ENCODE measurements around the gene PPFIA2. TPM values are rescaled to one million over a fixed set of nuclear protein-coding genes. Genes with fewer than 3 reads are reported as not detected.

PPFIA2 gene
- total RNA-seq, 1 experiment from 2014 or later, result not detected

DNA sequence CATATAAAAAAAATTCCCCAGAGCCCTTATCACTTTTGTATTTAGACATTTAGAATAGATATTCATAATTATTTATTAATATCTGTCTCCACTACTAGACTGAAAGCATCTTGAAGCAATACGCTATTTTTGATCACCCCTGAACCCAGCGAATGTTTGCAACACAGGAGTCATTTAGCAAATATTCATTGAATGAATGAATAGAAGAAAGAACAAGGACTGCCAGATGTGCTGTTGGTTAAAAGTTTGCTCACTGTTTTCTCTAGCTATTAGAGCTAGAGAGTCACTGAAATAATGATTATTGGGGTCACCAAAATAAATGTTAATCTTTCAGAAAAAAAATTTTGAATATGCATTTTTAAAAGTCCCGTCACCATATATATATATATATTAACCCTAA lies 506.9 kb downstream of the PPFIA2 start:
- POLR2A ChIA-PET, result no interaction called here
- no TSS peak for BruUV-seq (replicated peaks)
- Histone ChIP-seq H3K4me3 (ENCODE audit: low read depth in 2 of 2, low read length in 2 of 2) (no peak overlapping the region), H3K27me3 (ENCODE audit: control insufficient read depth, insufficient read depth, low read length) (no peaks in the 10 kb centered on the region), H3K36me3 (ENCODE audit: control insufficient read depth, insufficient read depth, low read length) (no peaks in the 10 kb centered on the region), H3K4me1 (ENCODE audit: control insufficient read depth, insufficient read depth, low read length) (no peaks in the 10 kb centered on the region), H3K27ac (ENCODE audit: low read length) (no peak overlapping the region), H3K9me3 (ENCODE audit: control insufficient read depth, insufficient read depth, low read depth, low read length) (no peaks in the 10 kb centered on the region)
- TF ChIP-seq, protein P1, sequence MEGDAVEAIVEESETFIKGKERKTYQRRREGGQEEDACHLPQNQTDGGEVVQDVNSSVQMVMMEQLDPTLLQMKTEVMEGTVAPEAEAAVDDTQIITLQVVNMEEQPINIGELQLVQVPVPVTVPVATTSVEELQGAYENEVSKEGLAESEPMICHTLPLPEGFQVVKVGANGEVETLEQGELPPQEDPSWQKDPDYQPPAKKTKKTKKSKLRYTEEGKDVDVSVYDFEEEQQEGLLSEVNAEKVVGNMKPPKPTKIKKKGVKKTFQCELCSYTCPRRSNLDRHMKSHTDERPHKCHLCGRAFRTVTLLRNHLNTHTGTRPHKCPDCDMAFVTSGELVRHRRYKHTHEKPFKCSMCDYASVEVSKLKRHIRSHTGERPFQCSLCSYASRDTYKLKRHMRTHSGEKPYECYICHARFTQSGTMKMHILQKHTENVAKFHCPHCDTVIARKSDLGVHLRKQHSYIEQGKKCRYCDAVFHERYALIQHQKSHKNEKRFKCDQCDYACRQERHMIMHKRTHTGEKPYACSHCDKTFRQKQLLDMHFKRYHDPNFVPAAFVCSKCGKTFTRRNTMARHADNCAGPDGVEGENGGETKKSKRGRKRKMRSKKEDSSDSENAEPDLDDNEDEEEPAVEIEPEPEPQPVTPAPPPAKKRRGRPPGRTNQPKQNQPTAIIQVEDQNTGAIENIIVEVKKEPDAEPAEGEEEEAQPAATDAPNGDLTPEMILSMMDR (IDR thresholded peaks at IDR 0.05), result no peak
- TF ChIP-seq SIN3A (IDR thresholded peaks at IDR 0.05; ENCODE audit: borderline replicate concordance, insufficient read depth, low read depth, low read length), result no peak
- TF ChIP-seq, protein P2, sequence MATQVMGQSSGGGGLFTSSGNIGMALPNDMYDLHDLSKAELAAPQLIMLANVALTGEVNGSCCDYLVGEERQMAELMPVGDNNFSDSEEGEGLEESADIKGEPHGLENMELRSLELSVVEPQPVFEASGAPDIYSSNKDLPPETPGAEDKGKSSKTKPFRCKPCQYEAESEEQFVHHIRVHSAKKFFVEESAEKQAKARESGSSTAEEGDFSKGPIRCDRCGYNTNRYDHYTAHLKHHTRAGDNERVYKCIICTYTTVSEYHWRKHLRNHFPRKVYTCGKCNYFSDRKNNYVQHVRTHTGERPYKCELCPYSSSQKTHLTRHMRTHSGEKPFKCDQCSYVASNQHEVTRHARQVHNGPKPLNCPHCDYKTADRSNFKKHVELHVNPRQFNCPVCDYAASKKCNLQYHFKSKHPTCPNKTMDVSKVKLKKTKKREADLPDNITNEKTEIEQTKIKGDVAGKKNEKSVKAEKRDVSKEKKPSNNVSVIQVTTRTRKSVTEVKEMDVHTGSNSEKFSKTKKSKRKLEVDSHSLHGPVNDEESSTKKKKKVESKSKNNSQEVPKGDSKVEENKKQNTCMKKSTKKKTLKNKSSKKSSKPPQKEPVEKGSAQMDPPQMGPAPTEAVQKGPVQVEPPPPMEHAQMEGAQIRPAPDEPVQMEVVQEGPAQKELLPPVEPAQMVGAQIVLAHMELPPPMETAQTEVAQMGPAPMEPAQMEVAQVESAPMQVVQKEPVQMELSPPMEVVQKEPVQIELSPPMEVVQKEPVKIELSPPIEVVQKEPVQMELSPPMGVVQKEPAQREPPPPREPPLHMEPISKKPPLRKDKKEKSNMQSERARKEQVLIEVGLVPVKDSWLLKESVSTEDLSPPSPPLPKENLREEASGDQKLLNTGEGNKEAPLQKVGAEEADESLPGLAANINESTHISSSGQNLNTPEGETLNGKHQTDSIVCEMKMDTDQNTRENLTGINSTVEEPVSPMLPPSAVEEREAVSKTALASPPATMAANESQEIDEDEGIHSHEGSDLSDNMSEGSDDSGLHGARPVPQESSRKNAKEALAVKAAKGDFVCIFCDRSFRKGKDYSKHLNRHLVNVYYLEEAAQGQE (IDR thresholded peaks at IDR 0.05; ENCODE audit: insufficient read depth in 1 of 2, low read depth in 2 of 2, low read length in 1 of 2), result no peak
- no peak for TF ChIP-seq POLR2AphosphoS5 (IDR thresholded peaks at IDR 0.05; ENCODE audit: low read depth, low read length)
- no peak for TF ChIP-seq TCF7L2 (IDR thresholded peaks at IDR 0.05; ENCODE audit: low read depth, low read length)
- DNase-seq (ENCODE audit: low read depth, low spot score) (no peak), ATAC-seq (no peak)
- CTCF ChIA-PET, result no interaction called here
- in situ Hi-C loops (cut with HindIII; ENCODE audit: low pct_unique_long_range_greater_than_20kb, low sequenced_read_pairs) (no loop called here), intact Hi-C loops (cut with micrococcal nuclease; ENCODE audit: unreplicated experiment) (loop anchor here (10.0 kb wide), 1 partner anchor 777 kb away; no protein-coding TSS in a partner anchor)

DNA sequence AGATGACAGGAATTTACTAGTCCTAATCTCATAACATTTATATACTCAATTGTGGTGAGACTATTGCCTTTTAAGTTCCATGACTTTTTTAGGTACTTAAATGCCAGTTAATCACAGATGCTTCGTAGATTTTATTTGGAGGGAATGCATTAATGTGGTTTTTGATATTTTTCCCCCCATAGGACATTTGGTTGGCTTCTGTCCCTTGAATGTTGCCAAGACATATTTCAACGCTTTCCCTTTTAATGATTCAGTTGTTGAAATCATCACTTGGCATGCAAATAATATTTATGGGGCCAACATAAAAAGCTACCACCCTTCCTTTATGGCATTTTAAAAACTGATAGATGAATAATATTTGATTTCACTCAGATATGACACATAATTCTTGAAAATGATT lies 509.2 kb downstream of the PPFIA2 start:
- no TSS peak for BruUV-seq (replicated peaks)
- CTCF ChIA-PET, result no interaction called here
- POLR2A ChIA-PET, result no interaction called here
- H3K27ac ChIP-seq (ENCODE audit: low read length), result no peak overlapping the region
- ATAC-seq (no peak), DNase-seq (ENCODE audit: low read depth, low spot score) (no peak)
- in situ Hi-C loops (cut with HindIII; ENCODE audit: low pct_unique_long_range_greater_than_20kb, low sequenced_read_pairs) (no loop called here), intact Hi-C loops (cut with micrococcal nuclease; ENCODE audit: unreplicated experiment) (loop anchor here (10.0 kb wide), 1 partner anchor 775 kb away; no protein-coding TSS in a partner anchor)
- H3K9me3 ChIP-seq (ENCODE audit: control insufficient read depth, insufficient read depth, low read depth, low read length), result no peaks in the 10 kb centered on the region
- TF ChIP-seq SIN3A (IDR thresholded peaks at IDR 0.05; ENCODE audit: borderline replicate concordance, insufficient read depth, low read depth, low read length), result no peak
- no peak for TF ChIP-seq TCF7L2 (IDR thresholded peaks at IDR 0.05; ENCODE audit: low read depth, low read length)
- TF ChIP-seq, protein P1 (IDR thresholded peaks at IDR 0.05), result no peak
- H3K36me3 ChIP-seq (ENCODE audit: control insufficient read depth, insufficient read depth, low read length), result no peaks in the 10 kb centered on the region
- no peak overlapping the region for H3K4me3 ChIP-seq (ENCODE audit: low read depth in 2 of 2, low read length in 2 of 2)
- no peaks in the 10 kb centered on the region for H3K4me1 ChIP-seq (ENCODE audit: control insufficient read depth, insufficient read depth, low read length)
- no peaks in the 10 kb centered on the region for H3K27me3 ChIP-seq (ENCODE audit: control insufficient read depth, insufficient read depth, low read length)

All from Panc1 (cell line).